Activated CD8-positive, alpha-beta memory T cell treated with anti-CD3 and anti-CD28 coated beads for 48 hours (primary cell): ENCODE results near the gene TBC1D4.

ENCODE experiments used
- DNase-seq, 3 experiments: peaks; one replicate each; pipeline ENCODE4 v3.0.0-alpha.2; 2020; ENCODE audit warnings: low read depth in 2 of 3, low spot score in 2 of 3

TBC1D4 gene

DNA sequence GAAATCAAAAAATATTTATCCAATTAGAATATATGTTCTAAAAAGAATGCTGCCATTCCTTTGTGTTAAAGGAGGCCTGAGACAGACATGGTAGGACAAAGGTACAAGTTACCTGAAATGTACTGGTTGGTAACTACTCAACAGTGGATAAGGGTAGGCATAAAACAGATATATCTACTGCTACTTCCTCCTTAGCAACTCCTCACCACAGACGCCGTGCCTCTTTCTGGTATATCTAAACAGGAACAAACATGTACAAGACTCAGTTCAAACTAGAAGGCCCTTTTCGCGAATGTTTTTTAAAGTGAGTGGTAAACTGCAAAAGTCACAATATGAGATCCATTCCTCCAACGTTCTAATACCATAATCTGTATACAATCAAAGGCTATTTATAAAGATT lies 86.9 kb downstream of the TBC1D4 start:
- DNase-seq = no peak

DNA sequence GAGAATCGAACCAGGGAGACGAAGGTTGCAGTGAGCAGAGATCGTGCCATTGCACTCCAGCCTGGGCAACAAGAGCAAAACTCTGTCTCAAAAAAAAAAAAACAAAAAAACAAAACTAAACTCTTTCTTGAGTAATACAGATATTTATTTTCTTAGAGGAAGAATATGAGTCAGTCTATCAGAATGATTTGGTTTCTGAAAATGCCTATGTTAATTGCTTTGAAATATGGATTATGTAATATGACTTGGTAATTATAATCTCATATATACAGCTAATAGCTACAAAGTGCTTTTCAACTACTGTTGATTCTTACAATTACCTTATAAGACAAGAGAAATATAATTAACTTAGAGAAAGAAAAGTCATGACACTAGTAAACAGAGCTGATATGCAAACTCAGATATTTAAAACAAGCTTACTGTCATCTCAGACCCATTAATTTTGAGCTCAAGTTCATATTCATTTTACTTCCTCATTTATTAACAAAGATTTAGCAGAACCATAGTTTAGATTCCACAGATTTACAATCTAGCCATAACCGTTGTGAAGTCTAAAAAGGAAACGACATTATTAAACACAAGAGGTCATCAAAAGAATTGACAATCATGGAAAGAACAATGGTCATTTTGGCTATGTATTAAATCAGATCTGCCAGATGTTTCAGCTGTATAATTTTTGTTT lies 88.0 kb downstream of the TBC1D4 start:
- no peak for DNase-seq

DNA sequence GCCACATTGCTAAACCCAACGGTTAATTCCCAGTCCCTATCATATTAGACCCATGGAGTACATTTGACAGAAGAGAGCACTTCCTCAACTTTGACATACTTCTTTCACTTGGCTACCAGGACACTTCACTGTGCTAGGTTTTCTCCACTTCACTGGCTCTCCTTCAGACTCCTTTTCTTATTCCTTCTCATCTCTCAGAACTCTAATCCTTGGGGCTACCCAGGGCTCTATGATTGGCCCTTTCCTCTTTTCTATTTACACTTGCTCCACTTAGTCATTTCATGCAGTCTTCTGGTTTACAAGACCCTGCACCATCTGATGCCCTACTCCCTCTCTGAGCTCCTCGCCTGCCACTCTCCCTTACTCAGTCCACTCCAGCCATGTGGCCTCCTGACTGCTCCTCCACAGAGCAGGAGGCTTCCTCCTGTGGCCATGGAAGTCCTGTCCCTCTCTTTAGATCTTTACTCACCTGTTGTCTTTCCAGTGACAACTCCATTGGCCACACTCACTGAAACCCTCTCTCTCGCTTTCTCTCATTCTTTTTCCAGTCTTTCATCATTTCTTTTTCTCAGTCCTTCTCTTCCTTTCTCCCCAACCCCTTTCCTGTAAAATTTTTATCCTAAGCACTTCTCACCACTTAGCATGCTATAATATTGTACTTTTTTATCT lies 90.4 kb downstream of the TBC1D4 start:
- DNase-seq = no peak

DNA sequence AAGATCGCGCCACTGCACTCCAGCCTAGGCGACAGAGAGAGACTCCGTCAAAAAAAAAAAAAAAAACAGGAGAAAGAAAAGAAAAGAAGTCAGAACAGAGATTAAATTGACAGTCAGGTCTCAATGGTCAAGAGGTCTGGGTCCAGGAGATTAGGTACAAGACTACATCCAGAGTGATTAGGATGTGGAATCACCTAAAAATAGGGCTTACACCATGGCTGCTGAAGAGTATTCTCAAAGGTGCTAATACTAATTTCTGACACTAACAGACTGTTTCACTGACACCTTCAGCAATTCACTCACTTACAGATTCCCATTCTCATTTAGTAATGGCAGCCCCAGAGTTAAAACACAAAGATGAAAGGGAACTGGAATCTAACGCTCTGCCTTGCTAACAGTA lies 91.7 kb downstream of the TBC1D4 start:
- DNase-seq = no peak

DNA sequence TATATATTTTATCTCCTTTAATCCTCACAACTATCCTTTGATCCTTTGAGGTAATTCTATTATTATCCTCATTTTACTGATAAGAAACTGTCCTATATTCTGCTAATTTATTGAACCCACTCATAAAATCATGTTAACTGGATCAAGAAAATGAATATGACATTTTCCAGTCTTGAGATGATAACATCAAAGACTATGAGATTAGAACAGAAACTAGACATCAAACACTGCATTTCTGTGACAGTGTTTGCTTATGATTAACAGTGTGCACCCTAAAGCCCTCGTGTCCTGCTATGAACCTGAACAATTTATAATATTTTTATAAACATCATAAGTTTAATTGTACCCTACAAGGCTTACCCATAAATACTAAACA lies 96.3 kb downstream of the TBC1D4 start:
- no peak for DNase-seq

DNA sequence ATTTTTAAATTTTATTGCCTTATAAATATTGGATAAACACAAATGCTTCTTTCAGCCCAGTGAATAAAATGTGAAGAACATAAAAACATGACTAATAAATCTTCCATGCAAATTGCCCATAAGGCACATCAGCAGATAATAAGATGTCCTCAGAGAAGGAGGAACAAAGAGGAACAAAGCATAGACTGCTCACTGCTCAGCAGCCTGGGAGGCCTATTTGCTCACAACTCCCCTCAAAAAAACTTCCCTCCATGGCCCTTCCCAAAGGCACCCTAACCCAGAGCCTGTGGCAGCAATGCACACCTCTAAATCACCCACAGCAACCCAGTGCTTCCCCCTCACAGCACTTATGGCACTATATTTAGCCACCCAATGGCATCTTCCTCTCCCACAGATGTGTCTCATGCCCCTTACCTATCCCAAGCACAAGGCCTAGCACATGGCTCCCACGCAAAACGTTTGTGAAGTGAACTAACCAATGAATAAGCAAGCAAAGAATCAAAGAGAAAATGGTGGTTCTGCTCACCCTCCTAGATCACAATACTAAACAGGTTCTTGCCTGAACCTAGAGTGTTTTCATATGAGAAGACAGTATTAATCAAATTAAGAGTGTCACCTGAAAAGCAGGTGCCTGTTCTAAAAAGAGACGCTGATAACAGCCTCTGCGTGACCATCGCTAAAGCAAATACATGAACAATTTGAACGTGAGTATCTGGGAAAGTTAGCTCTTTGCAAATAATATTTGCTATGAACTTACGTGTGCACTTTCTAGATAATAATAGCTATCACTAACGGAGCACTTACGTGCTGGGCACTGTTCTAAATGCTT lies 96.9 kb downstream of the TBC1D4 start:
- DNase-seq = no peak

DNA sequence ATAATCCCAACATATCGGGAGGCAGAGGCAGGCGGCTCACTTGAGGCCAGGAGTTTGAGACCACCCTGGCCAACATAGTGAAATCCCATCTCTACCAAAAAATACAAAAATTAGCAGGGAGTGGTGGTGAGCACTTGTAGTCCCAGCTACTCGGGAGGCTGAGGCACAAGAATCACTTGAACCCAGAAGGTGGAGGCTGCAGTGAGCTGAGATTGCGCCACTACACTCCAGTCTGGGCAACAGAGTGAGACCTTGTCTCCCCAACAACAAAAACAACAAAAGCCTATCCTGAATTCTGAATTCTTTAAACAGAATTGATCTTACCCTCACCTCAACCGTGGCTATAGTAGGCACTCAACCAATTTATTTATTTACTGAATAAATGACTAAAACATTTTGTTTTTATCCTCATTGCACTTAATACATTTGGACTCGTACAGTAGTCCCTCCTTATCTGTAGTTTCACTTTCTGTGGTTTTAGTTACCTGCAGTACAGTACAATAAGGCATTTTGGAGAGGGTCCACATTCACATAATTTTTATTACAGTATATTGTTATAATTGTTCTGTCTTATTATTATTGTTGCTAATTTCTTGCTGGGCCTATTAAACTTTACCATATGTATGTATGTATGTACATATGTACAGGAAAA lies 98.8 kb downstream of the TBC1D4 start:
- no peak for DNase-seq

DNA sequence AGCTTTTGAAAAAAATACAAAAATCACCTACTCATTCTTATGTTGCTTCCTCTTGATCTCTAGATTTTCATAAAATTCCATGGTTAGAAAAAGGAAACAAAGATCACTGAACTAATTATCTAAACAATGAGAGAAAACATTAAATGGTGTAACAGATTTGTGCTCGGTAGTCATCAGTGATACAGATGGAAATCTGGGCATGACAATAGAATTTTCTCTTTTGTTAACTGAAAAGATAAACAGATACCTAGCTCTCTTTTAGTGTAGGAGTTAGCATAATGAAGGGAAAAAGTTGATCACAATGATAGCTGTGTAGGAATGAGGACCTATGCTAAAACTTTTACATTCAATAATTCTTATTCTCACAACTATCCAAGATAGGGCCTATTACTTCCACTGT lies 103.7 kb downstream of the TBC1D4 start:
- no peak for DNase-seq

DNA sequence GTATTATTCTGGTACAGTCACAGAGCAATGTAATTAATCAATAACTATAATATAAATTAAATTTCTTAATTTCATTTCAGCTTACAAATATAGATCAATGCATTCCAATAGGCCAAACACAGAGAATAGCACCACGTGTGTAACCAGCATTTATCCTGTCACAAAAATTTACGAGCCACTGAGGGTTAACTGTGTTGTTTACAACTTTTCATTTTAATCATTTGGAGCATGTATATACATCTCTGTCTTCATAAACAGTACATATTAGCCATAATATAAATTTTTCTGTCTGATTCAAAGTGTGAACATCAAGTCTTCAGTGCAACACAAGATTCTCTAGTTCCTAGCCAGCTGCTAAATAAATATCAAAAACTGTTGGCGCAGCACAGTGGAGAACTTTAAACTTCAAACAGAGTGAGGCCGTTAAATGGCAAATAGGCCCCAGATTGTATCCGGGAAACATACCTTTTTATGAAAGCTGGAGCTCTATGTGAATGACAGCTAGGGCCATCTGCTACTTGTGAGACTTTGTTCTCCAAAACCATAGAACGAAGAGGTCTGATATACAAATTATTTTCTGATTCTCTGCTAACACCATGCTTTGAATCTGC lies 105.1 kb downstream of the TBC1D4 start:
- DNase-seq = no peak

DNA sequence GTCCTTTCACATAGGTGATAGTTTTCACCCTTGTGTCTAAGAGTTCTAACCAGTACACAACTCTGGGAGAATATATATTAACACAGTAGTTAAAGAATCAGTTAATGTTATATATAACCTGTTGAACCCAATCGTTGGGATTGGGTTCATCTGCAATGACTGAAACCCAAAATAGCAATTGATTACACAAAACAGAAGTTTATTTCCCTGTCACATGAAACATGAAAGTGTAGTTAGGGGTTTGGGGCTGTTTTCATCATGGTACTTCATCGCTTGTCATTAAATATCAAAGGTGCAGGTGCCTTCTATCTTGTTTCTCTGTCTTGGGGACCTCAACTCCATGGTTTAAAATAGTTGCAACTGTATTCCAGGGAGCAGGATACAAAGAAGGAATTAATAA lies 106.6 kb downstream of the TBC1D4 start:
- no peak for DNase-seq

DNA sequence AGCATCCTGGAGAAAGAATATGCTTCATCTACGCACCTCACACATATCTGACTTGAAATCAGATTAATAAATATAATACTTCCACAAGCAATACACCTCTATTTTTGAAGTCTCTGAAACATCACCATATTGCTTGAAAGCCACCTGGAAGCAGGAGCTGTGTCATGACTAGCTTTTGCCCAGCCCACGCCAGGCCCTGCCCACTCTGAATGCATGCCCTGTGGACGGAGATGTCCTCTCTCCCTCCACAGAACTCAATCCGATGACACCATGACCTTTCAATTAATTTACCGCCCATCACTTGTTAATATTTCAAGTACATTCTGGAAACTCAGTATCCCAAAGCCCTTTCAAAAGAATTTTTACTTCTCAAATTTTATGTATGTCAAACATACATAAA lies 108.0 kb downstream of the TBC1D4 start:
- DNase-seq = no peak

DNA sequence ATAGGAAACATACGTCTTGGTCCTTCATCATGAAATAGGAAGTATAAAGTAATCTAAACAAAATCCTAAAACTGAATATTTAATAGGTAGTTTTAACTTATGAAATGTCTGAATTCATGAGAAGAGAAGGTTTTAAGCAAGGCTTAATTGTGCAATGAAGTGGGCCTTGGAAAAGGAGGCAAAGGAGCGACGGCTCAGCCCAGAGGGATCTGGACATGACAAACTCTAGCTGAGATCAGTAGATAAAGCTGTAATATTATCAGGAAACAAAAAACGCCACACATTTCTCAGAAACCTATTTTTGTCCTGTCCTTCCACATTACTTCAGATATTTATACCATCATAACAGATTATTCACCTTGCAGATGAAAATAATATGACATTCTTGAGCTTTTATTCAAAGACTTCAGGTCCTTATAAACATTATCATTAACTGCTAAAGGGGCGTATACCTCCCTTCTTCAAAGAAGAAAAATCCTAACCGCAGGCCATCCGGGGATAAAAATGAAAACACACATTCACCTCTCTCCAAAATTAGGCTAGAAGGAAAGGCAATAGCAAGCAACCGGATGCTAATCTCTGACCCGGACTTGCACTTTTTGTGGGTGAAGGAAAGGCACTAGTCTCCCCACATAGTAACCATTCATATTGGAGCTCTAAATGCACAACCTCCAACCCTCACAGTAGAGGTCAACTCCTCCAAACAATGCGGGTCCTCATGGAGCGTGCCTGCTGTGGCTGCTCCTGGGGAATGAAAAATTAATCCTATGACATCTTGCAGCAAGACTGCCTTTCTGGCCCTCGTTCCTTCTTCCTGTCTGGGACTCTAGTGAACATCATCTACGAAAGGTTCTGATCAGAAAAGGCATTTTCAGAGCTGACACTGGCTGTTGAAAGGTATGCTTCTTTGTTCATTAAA lies 108.8 kb downstream of the TBC1D4 start:
- DNase-seq = no peak

DNA sequence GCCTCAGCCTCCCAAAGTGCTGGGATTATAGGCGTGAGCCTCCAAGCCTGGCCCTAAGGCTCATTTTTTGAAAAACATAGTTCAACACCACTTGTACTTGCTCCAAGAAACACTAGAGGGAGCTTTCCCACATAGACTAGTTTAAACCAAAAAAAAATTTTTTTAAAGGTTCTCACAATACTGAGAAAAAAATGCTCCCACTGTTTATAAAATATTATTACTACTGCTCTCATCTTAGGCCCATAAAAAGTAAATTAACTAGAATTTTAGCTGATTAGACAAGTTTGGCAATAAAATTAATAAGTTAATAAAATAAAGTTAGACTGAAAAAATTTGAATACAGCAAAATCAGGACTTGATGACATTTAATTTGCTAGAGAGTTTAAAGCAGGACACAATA lies 109.5 kb downstream of the TBC1D4 start:
- DNase-seq = no peak

DNA sequence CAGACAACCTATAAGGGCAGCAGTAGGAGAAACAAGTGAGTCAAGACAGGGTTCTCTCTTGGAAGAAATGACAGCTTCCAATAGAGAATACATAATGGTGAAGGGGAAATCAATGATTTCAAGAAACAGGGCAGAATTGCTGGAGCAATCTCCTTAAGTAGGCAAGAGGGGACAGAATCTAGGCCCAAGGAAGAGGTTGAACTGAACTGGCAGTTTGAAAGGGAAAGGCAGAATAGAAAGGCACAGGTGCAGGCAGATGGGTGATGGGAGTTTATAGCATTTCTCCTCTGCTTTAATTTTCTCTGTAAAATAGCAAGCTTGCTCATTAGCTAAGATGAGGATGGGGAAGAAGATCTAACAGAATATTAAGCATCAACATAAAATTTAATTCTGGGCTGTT lies 110.8 kb downstream of the TBC1D4 start:
- no peak for DNase-seq

DNA sequence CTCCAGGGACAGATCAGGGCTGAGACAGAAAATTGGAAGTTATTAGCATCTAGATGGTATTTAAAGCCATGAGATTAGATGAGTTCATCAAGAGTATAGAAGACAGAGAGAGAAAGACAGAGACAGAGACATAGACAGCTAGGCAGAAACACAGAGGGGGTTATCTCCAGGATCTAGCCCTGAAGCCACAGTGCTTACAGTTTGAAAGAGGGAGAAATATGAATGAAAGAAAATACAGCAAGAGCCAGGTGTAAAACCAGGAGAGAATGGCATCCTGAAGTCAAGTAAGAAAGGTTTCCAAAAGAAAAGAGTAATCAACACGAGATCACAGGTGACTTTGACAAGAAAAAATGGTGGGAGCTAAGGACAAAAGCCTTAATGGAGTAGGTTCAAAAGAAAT lies 111.2 kb downstream of the TBC1D4 start:
- no peak for DNase-seq

DNA sequence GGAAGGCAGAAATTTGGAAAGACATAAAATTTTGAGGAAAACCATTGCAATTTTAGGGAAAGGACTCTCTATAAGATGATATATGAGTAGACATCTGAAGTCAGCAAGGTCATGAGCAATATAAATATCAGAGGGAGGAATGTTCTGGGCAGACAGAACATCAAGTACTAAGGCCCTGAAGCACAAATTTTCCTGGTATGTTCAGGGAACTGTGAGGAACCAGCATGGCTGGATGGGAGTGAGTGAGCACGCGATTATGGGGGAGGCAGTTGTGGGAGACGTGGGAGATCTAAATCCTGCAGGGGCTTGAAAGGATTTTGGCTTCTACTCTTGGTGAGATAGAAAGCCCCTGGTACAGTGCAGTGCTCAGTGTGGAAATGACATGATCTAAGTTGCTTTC lies 112.0 kb downstream of the TBC1D4 start:
- DNase-seq = no peak

DNA sequence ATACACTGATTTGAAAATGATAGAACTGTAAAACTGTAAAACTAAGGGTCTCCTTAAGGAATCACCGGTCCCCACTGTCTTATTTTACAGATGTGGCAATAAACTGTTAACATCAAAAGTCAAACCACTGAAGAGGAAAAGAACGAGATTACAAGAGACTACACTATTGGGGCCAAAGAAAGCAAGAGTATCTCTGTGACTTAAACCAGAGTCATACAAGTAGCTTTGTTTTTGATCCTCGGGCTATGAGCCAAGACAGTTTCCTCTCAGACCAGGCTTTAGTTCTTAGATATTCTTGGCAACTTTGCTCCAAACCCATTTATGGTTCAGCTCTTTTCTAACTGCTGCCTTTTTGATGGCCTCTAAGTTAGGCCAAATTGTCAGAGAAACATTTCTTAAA lies 113.8 kb downstream of the TBC1D4 start:
- DNase-seq = no peak

DNA sequence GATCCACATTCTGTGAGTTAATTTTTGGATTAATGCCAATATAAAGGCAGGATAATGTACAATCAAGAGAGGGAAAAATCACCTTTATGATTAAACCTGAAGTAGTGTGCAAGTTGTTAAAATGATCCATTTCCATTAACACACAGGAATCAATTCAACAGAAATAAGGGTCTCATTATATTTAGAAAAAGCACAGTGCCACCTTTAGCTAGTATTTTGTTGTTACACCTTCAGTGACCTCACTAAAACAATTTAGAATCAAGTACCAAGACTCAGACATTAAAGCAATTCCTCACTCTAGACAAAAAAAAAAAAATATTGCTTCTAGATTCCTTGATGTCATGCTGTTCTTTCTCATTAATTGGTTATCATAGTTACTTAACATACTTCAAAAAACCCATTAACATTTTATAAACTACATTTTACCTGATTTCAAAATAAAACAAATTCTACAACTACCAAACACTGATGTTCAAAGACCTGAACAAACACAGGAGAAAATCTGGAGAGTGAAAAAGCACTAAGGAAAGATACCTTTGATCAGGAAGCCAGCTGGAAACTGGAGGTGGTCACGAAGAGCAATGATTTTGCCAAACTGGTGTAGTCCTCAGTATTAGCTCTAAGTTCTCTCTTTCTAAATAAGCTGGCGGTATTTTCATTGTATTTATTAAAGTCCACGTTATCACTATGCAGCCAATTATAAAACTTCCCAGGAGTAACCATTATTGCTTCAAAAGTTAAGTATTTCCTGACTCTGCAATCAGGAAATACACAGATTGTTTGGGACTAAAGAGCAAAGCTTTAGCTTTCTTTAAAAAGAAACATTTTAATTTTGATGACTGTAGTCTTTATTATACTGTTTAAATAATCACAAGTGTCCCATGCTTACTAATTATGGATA lies 115.3 kb downstream of the TBC1D4 start:
- DNase-seq = no peak

DNA sequence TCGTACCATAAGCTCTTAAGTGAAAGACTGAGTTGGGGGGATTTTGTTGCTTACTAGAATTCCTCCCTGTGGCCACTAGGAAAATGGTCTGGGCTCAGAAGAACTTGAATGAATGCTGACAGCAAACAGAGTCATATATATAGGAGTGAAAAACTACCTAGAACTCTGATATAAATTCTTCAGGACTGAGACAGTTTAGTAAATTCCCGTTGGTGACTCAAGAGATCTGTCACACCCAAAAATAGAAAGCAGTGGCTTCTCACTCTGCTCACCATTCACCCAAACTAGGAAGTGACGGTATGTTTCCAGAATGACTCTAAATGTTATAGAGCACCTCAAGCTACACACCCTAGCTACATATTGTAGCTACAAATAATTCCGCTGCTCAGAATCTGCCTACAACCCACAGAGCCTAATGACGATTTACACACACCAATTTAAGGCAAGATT lies 116.2 kb downstream of the TBC1D4 start:
- DNase-seq = no peak
